Body of pancreas (tissue), 4 donors: ENCODE results near the gene APH1A.
A peak's percentile ranks its signal among the peaks of the same experiment; 100 is the strongest.

Experiments used
- POLR2A ChIP-seq, 3 donors: fragments of 450-650 bp; IDR thresholded peaks; one replicate each; pipeline ENCODE4 v1.6.1; 2016; ENCODE audit warnings: antibody characterized with exemption in 3 of 3, mild to moderate bottlenecking in 2 of 3
- TF ChIP-seq, protein P1 (sequence below), 7 experiments: fragments of 450-650 bp in 4 of 7; fragments of 200-600 bp in 3 of 7; sonication (generic) in 3 of 7; IDR thresholded peaks; one replicate each; pipeline ENCODE4 v1.5.1; 2016 to 2019; ENCODE audit warnings: antibody characterized with exemption in 7 of 7

DNA sequence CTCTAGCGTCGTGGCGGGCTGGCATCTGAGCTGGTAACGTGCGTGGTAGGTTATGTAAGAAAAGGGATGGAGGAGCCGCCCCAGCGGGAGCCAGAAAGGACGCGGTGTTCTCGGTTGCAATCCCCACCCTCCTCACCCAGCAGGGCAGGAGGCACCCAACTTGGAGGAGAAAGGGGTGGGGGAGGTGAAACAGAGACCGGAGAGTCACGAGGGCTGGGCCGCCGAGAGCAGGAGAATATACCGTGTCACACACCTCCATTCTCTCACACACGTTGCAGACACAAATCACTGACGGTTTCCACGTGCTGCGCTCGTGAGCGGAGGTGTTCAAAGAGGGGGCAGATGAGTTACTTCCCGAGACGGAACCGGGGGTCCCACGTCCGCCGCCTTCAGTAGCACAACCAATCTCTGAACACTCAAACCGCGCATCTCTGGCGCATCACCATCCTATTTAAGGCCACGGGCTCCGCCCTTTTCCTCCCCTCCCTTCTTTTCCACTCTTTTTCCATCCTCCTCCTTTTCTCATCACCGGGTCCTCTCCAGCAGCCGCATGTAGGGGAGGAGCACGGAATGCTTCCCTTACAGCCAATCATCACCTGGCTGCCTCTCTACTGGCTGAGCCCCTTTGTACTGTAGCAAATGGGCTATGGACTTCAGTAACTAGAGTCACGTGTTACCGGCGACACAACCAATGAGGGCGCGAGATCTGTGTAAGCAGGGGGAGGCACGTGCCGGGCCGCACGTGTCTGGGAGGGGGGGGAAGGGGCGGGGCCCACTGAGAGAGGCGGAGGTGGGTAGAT, 13.1 kb upstream of the APH1A start, which contains the start of gene CIART:
- peak; percentile 20 to 73 (median 62) for TF ChIP-seq POLR2A (IDR thresholded peaks at IDR 0.05)
- TF ChIP-seq, protein P1, sequence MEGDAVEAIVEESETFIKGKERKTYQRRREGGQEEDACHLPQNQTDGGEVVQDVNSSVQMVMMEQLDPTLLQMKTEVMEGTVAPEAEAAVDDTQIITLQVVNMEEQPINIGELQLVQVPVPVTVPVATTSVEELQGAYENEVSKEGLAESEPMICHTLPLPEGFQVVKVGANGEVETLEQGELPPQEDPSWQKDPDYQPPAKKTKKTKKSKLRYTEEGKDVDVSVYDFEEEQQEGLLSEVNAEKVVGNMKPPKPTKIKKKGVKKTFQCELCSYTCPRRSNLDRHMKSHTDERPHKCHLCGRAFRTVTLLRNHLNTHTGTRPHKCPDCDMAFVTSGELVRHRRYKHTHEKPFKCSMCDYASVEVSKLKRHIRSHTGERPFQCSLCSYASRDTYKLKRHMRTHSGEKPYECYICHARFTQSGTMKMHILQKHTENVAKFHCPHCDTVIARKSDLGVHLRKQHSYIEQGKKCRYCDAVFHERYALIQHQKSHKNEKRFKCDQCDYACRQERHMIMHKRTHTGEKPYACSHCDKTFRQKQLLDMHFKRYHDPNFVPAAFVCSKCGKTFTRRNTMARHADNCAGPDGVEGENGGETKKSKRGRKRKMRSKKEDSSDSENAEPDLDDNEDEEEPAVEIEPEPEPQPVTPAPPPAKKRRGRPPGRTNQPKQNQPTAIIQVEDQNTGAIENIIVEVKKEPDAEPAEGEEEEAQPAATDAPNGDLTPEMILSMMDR (IDR thresholded peaks at IDR 0.05): peak in 1 of 7 experiments; percentile 7
